ENCODE data around the gene NCOA7.

Gene NCOA7

GRCh38 chr6:125797120-125797885, 6.5 kb downstream of the NCOA7 start:
- H3K4me3 ChIP-seq (replicated peaks; ENCODE audit: low read depth, low read length), result no peak overlapping the region
- H3K27me3 ChIP-seq (replicated peaks; ENCODE audit: control insufficient read depth, insufficient read depth, low read length), result no peaks in the 10 kb centered on the region
- no peaks in the 10 kb centered on the region for H3K36me3 ChIP-seq (ENCODE audit: control insufficient read depth, insufficient read depth, low read length)
- TF ChIP-seq, protein P1, sequence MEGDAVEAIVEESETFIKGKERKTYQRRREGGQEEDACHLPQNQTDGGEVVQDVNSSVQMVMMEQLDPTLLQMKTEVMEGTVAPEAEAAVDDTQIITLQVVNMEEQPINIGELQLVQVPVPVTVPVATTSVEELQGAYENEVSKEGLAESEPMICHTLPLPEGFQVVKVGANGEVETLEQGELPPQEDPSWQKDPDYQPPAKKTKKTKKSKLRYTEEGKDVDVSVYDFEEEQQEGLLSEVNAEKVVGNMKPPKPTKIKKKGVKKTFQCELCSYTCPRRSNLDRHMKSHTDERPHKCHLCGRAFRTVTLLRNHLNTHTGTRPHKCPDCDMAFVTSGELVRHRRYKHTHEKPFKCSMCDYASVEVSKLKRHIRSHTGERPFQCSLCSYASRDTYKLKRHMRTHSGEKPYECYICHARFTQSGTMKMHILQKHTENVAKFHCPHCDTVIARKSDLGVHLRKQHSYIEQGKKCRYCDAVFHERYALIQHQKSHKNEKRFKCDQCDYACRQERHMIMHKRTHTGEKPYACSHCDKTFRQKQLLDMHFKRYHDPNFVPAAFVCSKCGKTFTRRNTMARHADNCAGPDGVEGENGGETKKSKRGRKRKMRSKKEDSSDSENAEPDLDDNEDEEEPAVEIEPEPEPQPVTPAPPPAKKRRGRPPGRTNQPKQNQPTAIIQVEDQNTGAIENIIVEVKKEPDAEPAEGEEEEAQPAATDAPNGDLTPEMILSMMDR (IDR thresholded peaks at IDR 0.05; ENCODE audit: insufficient read depth, low read length, poor library complexity, severe bottlenecking), result no peak
- no peak for DNase-seq (ENCODE audit: extremely low read depth, insufficient read length)

DNA sequence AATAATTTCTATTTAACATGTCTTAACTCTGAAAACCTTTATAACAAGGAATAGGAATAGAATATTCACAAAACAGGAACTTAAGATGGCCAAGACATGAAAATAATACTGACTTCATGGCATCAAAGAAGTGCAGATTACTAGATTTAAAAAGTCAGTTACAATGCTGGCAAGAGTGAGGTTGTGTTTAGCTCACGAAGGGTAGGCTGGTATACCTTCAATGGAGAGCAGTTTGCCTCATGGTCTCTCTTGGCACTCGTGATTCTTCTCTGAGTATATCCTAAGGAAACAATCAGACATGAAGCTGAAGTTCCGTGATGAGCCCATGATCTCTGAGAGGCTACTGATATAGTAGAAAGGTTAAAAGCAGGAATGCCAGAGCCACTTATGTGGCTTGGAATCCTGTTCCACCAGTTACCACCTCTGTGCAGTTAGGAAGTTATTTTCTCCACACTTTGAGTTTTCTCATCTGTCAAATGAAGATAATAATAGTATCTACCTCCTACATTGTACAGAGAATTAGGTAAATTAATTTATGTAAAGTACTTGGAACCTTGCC, 7.2 kb downstream of the NCOA7 start:
- TF ChIP-seq, protein P1 (IDR thresholded peaks at IDR 0.05; ENCODE audit: insufficient read depth, low read length, poor library complexity, severe bottlenecking), result no peak
- H3K36me3 ChIP-seq (ENCODE audit: control insufficient read depth, insufficient read depth, low read length), result no peaks in the 10 kb centered on the region
- H3K27me3 ChIP-seq (replicated peaks; ENCODE audit: control insufficient read depth, insufficient read depth, low read length), result no peaks in the 10 kb centered on the region
- DNase-seq (ENCODE audit: extremely low read depth, insufficient read length), result no peak
- no peak overlapping the region for H3K4me3 ChIP-seq (replicated peaks; ENCODE audit: low read depth, low read length)

GRCh38 chr6:125798734-125799508, 8.2 kb downstream of the NCOA7 start:
- Histone ChIP-seq H3K27me3 (replicated peaks; ENCODE audit: control insufficient read depth, insufficient read depth, low read length) (no peaks in the 10 kb centered on the region), H3K36me3 (ENCODE audit: control insufficient read depth, insufficient read depth, low read length) (no peaks in the 10 kb centered on the region), H3K4me3 (replicated peaks; ENCODE audit: low read depth, low read length) (no peak overlapping the region)
- DNase-seq (ENCODE audit: extremely low read depth, insufficient read length), result peak; percentile 77
- TF ChIP-seq, protein P1 (IDR thresholded peaks at IDR 0.05; ENCODE audit: insufficient read depth, low read length, poor library complexity, severe bottlenecking), result no peak

- Histone ChIP-seq H3K27me3 (replicated peaks; ENCODE audit: control insufficient read depth, insufficient read depth, low read length) (no peaks in the 10 kb centered on the region), H3K36me3 (ENCODE audit: control insufficient read depth, insufficient read depth, low read length) (no peaks in the 10 kb centered on the region), H3K4me3 (replicated peaks; ENCODE audit: low read depth, low read length) (no peak overlapping the region)
- DNase-seq (ENCODE audit: extremely low read depth, insufficient read length), result no peak
- TF ChIP-seq, protein P1 (IDR thresholded peaks at IDR 0.05; ENCODE audit: insufficient read depth, low read length, poor library complexity, severe bottlenecking), result no peak
Measured at GRCh38 chr6:125802383-125802782, 11.6 kb downstream of the NCOA7 start.

DNA sequence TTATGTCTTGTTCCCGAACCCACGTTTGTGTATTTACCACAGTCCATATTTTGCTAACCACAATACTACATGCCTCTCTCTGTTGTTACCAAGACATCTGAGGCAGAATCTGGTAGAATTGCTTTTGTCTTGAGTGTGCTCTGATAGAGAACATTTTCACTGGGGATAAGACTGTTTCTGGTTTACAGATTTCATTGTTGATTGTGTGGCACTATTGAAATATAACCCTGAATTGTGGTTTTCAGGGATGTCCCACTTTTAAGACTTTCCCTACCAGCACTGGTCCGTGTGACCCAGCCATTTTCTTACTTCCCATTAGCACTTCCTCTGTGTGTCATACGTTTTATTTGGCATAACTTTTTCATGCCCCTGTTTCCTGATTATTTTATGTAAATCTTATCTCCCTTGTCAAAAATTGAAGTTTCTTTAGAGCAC, 12.2 kb downstream of the NCOA7 start:
- DNase-seq (ENCODE audit: extremely low read depth, insufficient read length), result no peak
- TF ChIP-seq, protein P1 (IDR thresholded peaks at IDR 0.05; ENCODE audit: insufficient read depth, low read length, poor library complexity, severe bottlenecking), result no peak
- H3K36me3 ChIP-seq (ENCODE audit: control insufficient read depth, insufficient read depth, low read length), result no peaks in the 10 kb centered on the region
- H3K27me3 ChIP-seq (replicated peaks; ENCODE audit: control insufficient read depth, insufficient read depth, low read length), result no peaks in the 10 kb centered on the region
- H3K4me3 ChIP-seq (replicated peaks; ENCODE audit: low read depth, low read length), result no peak overlapping the region
